B cell (primary cell): ENCODE data around the gene TMEM164.

Experiments
- EZH2 ChIP-seq: IDR thresholded peaks from 2 replicates; pipeline ENCODE4 v1.6.1; 2012; ENCODE audit warnings: borderline replicate concordance, low read depth, mild to moderate bottlenecking, moderate library complexity, low read length; ENCODE audit not compliant: insufficient read depth, poor library complexity, severe bottlenecking
- TF ChIP-seq, protein P1 (sequence below): fragments of 200-600 bp; IDR thresholded peaks from one replicate; pipeline ENCODE4 v1.8.0; 2022; ENCODE audit warnings: antibody characterized with exemption, mild to moderate bottlenecking

- TF ChIP-seq, protein P1, sequence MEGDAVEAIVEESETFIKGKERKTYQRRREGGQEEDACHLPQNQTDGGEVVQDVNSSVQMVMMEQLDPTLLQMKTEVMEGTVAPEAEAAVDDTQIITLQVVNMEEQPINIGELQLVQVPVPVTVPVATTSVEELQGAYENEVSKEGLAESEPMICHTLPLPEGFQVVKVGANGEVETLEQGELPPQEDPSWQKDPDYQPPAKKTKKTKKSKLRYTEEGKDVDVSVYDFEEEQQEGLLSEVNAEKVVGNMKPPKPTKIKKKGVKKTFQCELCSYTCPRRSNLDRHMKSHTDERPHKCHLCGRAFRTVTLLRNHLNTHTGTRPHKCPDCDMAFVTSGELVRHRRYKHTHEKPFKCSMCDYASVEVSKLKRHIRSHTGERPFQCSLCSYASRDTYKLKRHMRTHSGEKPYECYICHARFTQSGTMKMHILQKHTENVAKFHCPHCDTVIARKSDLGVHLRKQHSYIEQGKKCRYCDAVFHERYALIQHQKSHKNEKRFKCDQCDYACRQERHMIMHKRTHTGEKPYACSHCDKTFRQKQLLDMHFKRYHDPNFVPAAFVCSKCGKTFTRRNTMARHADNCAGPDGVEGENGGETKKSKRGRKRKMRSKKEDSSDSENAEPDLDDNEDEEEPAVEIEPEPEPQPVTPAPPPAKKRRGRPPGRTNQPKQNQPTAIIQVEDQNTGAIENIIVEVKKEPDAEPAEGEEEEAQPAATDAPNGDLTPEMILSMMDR, result no peak
- no peak for TF ChIP-seq EZH2
Observed at GRCh38 chrX:110004731-110005369, 1.9 kb downstream of the TMEM164 start.
